ENCODE data around the gene CCDC60.

The CCDC60 gene

DNA sequence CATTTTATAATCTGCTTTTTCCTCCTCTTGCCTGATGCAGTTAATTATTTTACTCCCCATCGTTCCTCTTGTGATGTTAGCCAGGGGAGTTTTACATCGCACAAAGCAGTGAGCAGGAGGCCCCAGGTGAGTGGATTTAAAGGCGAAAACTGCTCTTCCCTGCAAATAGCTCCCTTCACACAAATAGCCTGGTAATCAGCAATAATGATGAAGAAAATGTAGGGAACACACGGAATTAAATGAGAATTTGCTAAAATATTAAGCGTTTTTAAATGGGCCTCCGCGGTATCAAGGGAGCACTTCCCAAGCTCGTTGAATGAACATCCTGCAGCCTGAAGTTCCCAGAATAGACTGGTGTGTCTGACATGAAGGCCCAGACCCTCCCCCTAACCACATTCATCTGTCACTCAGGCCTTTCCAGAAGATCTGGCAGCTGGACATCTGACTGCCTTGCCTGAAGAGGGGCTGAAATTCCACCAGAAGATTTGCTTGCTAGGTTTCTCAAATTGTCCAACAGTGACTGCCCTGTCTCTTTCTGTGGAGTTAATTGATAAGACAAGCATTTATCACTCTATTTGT lies 127.2 kb downstream of the CCDC60 start:
- Histone ChIP-seq H3K79me2 (ENCODE audit: insufficient read depth, low read depth) (no peaks in the 10 kb centered on the region), H3K27me3 (ENCODE audit: insufficient read depth, low read depth) (no peaks in the 10 kb centered on the region), H3K4me1 (ENCODE audit: low read depth, poor library complexity, severe bottlenecking) (no peaks in the 10 kb centered on the region), H2AFZ (ENCODE audit: low read depth) (no peak overlapping the region), H3K9ac (no peak overlapping the region), H3K4me2 (no peak overlapping the region), H4K20me1 (ENCODE audit: insufficient read depth) (no peaks in the 10 kb centered on the region), H3K27ac (no peak overlapping the region), H3K4me3 (IDR thresholded peaks at IDR 0.05; ENCODE audit: insufficient read depth, low read depth, low read length) (no peak overlapping the region), H3K36me3 (ENCODE audit: insufficient read depth) (no peaks in the 10 kb centered on the region)
- TF ChIP-seq, protein P1, sequence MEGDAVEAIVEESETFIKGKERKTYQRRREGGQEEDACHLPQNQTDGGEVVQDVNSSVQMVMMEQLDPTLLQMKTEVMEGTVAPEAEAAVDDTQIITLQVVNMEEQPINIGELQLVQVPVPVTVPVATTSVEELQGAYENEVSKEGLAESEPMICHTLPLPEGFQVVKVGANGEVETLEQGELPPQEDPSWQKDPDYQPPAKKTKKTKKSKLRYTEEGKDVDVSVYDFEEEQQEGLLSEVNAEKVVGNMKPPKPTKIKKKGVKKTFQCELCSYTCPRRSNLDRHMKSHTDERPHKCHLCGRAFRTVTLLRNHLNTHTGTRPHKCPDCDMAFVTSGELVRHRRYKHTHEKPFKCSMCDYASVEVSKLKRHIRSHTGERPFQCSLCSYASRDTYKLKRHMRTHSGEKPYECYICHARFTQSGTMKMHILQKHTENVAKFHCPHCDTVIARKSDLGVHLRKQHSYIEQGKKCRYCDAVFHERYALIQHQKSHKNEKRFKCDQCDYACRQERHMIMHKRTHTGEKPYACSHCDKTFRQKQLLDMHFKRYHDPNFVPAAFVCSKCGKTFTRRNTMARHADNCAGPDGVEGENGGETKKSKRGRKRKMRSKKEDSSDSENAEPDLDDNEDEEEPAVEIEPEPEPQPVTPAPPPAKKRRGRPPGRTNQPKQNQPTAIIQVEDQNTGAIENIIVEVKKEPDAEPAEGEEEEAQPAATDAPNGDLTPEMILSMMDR (conservative IDR thresholded peaks at IDR 0.05; ENCODE audit: low read depth, low read length), result no peak

DNA sequence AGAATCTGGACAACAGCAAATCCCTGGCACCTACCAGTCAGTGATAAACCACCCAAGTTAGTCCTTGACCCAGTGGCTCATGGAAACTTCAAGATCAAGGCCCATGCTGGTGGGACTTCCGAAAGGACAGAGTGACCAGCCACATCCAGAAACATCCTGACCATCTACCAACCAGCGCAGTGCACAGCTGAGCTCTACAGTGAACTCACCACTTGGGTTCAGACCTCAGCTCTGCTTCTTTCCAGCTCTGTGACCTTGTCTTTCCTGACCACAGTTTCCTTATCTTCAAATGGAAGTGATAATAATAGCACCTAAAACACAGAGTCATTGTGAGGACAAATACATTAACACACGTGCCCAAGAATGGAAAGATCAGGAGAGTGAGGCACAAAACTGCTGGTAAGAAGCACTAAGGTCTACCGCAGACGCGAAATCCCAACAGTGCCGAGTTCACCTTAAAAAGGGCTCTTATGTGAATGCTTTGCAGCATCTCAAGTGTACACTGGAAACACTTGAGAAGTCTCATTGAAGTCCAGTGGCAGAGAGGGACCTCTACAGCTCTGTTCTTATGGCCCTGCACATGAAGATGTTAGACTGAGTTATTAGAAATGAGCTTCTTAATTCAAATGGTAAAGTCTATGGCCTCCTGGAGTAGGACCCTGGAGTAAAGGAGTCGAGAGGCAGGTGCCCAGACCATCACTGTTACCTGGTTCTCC lies 128.8 kb downstream of the CCDC60 start:
- Histone ChIP-seq H3K79me2 (ENCODE audit: insufficient read depth, low read depth) (no peaks in the 10 kb centered on the region), H4K20me1 (ENCODE audit: insufficient read depth) (no peaks in the 10 kb centered on the region), H3K4me2 (no peak overlapping the region), H3K4me3 (IDR thresholded peaks at IDR 0.05; ENCODE audit: insufficient read depth, low read depth, low read length) (no peak overlapping the region), H3K9ac (no peak overlapping the region), H3K4me1 (ENCODE audit: low read depth, poor library complexity, severe bottlenecking) (no peaks in the 10 kb centered on the region), H3K27me3 (ENCODE audit: insufficient read depth, low read depth) (no peaks in the 10 kb centered on the region), H3K36me3 (ENCODE audit: insufficient read depth) (no peaks in the 10 kb centered on the region), H2AFZ (ENCODE audit: low read depth) (no peak overlapping the region), H3K27ac (no peak overlapping the region)
- TF ChIP-seq, protein P1 (conservative IDR thresholded peaks at IDR 0.05; ENCODE audit: low read depth, low read length), result no peak

DNA sequence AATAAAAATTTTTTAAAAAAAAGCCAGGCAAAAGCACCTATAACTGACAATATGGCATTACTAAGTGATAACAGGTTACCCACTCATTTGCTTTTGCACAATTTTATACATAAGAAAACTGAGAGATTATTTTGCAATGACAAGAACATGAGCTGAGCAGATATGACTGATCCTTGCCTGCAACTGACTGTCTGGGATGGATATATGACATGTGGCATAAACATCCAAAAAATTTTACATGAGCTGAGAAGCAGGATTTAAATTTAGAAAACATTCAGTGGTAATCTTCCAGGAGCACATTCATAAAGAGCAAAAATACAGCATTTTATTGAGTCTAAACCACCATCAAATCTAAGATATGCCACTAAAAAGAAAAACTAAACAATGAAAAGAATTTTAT lies 133.8 kb downstream of the CCDC60 start:
- Histone ChIP-seq H3K36me3 (ENCODE audit: insufficient read depth) (no peaks in the 10 kb centered on the region), H3K27ac (no peak overlapping the region), H2AFZ (ENCODE audit: low read depth) (no peak overlapping the region), H4K20me1 (ENCODE audit: insufficient read depth) (no peaks in the 10 kb centered on the region), H3K4me1 (ENCODE audit: low read depth, poor library complexity, severe bottlenecking) (no peaks in the 10 kb centered on the region), H3K27me3 (ENCODE audit: insufficient read depth, low read depth) (no peaks in the 10 kb centered on the region), H3K4me3 (IDR thresholded peaks at IDR 0.05; ENCODE audit: insufficient read depth, low read depth, low read length) (no peak overlapping the region), H3K9ac (no peak overlapping the region), H3K79me2 (ENCODE audit: insufficient read depth, low read depth) (no peaks in the 10 kb centered on the region), H3K4me2 (no peak overlapping the region)
- TF ChIP-seq, protein P1 (conservative IDR thresholded peaks at IDR 0.05; ENCODE audit: low read depth, low read length), result no peak

DNA sequence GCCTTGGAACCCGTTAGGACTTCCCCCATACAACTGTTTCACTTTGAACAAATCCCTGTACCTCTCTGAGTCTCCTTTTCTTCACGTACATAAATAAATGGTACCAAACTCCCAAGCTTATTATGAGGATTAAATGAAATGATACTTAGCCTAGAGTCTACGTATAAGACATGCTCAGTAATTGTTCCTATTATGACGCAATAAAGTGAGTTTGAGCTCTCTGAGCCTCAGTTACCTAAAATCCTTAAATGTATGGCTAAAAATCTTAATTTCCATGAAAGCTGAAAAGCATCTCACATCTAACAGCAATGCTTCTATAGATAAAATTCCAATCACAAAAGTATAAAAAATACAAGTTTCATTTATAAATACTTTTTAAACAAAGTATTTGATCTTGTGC lies 141.1 kb downstream of the CCDC60 start:
- TF ChIP-seq, protein P1 (conservative IDR thresholded peaks at IDR 0.05; ENCODE audit: low read depth, low read length), result no peak
- Histone ChIP-seq H3K79me2 (ENCODE audit: insufficient read depth, low read depth) (no peaks in the 10 kb centered on the region), H2AFZ (ENCODE audit: low read depth) (no peak overlapping the region), H3K27me3 (ENCODE audit: insufficient read depth, low read depth) (no peaks in the 10 kb centered on the region), H3K4me1 (ENCODE audit: low read depth, poor library complexity, severe bottlenecking) (no peaks in the 10 kb centered on the region), H4K20me1 (ENCODE audit: insufficient read depth) (no peaks in the 10 kb centered on the region), H3K9ac (no peak overlapping the region), H3K27ac (no peak overlapping the region), H3K4me3 (IDR thresholded peaks at IDR 0.05; ENCODE audit: insufficient read depth, low read depth, low read length) (no peak overlapping the region), H3K36me3 (ENCODE audit: insufficient read depth) (no peaks in the 10 kb centered on the region), H3K4me2 (no peak overlapping the region)
